Measurements from ENCODE around the gene POLL.

Gene POLL

DNA sequence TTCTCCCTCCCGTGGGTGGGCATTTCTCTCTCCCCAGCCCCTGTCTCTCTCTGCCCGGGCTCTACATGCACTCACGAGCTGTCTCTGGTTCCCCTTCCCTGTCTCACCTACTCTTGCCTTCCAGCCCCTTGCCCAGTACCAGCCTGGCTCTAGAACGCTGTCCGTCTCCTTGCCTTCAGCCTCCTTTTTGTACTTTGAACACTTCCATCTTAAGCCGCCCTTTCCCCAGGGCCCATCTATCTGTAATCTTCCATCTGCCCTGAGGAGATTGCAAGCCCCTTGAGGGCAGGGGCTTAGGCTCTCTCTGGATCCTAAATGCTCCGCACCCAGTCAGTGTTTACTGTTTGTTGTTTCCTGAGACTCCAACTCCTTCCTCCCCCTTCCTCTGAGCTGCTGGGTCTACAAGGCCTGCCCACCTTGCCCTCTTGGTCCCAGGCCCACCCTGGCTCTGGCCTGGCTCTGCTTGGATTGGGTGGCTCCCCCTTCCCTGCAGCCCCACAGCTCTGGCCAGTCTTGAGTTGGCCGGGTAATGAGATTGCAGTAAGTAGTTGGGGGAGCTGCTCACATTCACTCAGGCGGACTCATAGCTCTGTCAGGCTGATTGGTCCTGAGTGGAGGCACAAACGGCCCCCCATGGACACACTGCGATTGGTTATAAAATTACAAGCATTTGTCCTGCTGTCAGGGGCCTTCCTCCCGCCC lies 28.3 kb downstream of the POLL start:
- DNase-seq: no peak

DNA sequence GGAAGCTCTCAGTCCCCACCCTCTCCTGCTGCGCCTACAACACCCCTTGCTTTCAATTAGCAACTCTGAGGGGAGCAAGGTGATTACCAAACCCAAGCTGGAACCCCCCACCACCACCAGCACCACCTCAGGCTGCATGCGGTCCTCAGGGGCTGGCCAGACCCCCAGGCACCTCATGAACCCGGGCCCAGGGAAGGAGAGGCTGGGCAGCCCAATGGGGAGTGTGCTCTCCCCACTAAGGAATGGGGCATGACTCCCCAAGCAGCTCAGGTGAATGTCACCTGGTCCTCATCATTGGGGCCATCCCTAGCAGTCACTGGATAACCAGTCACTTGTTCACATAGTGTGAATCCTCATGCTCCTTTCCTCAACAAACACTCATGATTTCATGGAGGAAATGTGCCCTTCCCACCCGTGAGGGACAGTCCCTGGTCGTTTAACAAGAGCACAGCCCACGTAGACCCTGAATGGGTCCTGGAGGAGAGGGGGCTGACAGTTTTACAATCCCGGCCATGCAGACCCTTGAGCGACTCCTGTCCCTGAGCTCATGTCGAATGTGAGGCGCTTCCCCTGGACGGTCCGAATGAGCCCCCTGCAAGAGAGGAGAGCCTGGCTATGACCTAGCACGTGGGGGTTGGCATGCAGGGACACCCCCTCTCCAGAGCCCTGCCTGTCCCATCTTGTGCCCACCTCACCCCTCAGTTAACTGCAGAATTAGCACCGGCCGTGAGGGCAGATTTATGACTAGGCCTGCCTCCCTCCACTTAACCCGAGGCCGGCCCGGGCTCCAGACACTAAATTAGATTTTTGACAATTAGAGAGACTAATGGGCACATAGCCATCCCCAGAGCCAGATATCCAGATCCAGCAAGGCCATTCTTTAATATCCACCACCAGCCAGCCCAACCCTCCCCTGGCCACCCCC lies 29.1 kb downstream of the POLL start:
- no peak for DNase-seq

DNA sequence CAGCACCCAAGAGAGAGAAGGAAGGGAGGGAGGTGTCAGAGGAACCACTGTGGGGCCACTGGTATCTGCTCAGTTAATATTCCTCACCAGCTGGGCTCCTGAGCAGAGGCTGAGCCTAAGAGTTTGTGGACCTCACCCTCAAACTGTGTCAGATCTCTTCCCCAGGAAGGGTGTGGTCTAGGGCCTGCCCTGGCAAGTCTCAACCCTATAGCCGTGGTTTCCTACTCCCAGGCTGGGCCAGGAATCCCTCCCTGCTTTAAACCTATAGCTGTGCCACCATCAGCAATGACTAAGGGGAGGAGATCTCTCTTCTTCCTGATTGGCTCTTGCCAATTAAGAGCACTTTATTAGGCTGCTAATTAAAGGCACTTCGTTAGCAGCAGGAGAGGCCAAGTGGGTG lies 29.9 kb downstream of the POLL start:
- no peak for DNase-seq

DNA sequence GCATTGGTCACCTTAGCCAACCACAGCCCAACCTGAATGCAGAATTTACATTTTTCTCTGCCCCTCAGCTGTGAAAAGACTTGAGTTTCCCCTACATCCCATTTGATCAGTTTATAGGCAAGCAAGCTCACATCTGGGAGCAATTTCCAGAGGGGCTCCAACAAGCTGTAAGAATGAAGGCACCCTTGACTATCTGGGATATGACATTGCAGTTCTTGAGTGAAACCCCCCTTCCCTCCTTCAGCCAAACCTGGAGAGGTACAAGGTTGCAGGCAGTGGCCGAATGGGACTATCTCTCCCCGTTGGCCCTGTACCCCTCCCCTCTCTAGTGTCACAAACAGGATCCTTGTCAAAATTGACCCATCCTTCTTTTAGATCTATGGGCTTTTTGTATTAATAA lies 30.5 kb downstream of the POLL start:
- DNase-seq: no peak

DNA sequence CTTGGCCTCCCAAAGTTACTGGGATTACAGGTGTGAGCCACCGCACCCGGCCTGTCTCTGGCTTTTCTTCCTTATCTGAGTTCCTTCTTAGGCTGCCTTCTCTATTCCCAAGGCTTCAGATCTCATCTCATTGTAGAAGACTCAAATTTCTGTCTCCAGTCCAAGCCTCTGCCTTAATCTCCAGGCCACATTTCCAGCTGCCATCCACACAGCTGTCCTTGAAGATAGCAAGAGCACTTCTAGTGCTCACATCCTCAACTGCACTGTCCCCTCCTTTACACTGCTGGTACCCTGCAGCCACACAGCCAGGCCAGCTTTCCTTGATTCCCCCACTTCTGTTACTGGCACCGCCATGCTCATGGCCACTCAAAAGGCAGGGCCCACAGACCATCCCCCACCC lies 35.6 kb downstream of the POLL start:
- DNase-seq: no peak

DNA sequence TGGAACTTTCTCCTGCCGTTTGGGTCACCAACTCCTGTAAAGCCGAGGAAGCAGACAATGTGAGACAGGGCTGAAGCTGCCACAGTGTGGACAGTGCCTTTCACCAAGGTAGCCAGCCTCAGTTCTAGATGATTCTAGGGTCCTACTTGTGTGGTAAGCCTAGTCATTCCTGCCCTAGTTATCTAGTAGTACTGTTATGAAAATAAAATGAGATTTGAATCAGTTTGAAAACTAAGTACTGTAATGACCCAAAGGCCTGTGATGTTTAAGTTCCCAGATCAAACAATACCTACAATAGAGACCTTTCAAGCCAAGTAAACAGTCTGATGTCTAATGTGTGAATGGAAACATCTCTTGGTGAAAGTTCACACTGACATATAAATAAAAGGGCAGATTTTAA lies 37.1 kb downstream of the POLL start:
- no peak for DNase-seq

DNA sequence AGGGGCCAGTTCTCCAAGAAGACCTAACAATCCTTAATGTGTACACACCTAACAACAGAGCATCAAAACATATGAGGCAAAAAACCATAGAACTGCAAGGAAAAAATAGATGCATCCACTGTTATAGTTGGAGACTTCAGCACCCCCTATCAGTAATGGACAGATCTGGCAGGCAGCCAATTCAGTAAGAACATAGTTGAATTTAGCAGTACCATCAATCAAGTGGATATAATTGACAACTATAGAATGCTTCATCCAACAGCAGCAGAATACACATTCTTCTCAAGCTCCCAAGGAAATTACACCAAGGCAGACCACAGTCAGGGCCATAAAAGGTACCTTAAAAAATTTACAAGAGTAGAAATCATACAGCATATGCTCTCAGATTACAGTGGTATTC lies 42.2 kb downstream of the POLL start:
- DNase-seq: no peak

DNA sequence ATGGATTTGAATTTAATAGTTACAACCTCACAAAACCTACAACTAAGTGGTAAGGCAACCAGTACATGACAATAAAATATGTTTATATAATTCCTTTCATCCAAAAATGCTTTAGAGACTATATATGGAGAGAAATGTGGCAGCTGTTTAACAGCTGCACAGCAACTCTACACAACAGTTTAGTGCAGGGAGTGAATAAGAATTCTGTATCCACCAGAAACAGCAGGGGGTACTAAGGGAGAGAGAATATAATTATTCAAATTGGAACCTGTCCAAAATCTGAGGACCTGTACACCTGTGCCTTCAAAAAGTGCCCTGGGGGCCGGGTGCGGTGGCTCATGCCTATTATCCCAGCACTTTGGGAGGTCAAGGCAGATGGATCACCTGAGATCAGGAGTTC lies 49.6 kb downstream of the POLL start:
- DNase-seq: no peak

DNA sequence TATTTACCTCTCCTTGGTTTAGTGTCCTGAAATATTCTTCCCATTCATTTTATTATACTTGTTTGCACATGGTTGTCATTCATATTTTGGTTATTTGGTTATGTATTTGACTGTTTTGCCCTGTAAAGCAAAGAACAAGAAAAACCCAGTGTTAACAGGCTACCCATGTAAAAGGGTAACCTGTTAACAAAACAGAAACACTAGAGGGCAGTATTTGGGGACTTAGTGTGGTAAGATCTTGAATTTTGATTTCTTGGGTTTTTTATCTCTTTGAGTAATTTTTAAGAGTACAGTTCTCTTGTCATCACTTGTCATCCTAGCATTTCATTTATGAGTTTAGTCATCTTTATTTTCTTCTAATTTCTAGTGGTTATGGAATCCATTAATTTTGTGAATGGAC lies 51.3 kb downstream of the POLL start:
- no peak for DNase-seq

DNA sequence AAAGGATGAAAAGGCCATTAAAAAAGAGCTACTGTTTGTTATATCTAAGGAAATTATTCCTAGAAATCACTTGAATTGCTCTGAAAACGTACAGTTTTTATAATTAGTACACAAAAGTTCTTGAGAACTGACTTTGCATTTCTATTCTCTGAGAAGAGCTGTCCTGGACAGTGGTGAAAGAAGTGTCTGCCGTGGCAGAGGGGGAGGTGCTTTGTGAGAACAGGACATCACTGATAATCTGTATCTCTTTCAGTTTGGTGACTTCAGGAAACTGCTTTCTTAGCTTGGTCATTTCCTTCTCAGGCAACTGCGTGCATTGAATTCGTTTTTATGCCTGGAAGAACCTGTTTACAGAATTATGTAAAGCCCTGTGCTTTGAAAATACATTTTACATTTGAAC lies 52.1 kb downstream of the POLL start:
- DNase-seq: no peak

DNA sequence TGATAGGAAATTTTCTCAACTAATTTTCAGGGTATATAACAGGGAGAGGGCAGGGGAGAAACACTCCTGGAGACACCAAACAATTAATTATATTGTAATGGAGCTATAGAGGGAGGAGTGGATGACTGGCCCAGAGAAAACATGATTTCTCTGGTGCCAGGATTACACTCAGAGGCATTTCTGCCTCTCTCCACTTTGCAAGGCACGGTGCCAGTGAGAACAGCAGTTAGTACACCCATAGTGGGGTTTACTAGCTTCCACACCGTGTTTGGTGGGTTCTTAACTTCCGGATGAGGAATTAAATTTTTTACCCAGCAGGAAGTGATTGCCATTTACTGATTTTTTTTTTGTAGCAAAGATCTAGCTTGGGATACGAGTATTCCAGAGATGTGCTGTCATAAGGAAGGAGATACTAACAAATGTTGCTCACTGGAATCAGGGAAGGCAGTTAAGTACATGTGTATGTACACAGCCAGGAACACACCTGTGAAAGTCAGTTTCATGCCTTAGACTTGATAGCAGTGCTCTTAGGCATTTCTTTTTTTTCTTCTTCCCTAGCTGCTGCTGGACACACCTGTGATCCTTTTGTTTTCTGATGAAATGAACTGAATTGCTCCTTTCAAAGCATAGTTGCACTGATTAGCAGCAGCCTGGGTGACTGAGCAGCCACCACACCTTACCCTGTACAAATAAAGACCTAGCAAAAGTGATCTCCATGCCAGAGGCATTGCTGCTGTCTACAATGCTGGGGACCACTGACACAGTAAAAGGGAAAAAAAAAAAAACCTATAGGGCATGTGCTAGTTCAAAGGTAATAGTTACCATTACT lies 58.1 kb downstream of the POLL start:
- DNase-seq: no peak

DNA sequence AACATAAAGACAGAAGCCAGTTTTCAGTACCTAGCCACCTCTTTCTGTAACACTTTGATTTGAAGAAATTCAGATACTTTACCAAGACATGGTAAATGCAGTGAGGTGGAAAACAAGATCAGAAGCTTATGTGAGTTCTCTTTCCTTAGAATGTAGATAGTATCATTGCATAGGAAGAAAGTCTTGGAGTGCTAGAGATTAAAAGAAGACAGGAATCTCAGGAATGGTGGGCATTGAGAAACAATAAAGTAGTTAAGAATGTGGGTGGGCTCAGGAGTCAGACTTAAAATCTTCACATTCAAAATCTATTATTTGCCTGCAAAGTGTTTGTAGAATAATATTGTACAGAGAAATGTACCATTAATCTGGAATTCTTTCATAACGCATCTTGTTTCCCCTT lies 58.9 kb downstream of the POLL start:
- DNase-seq: no peak
